ENCODE measurements around the gene COPE. TPM values are rescaled to one million over a fixed set of nuclear protein-coding genes. Genes with fewer than 3 reads are reported as not detected.
A peak's percentile ranks its signal among the peaks of the same experiment; 100 is the strongest.

The COPE gene
- total RNA-seq, 6 donors from 2014 or later, result 124 to 250 (median 191) TPM

DNA sequence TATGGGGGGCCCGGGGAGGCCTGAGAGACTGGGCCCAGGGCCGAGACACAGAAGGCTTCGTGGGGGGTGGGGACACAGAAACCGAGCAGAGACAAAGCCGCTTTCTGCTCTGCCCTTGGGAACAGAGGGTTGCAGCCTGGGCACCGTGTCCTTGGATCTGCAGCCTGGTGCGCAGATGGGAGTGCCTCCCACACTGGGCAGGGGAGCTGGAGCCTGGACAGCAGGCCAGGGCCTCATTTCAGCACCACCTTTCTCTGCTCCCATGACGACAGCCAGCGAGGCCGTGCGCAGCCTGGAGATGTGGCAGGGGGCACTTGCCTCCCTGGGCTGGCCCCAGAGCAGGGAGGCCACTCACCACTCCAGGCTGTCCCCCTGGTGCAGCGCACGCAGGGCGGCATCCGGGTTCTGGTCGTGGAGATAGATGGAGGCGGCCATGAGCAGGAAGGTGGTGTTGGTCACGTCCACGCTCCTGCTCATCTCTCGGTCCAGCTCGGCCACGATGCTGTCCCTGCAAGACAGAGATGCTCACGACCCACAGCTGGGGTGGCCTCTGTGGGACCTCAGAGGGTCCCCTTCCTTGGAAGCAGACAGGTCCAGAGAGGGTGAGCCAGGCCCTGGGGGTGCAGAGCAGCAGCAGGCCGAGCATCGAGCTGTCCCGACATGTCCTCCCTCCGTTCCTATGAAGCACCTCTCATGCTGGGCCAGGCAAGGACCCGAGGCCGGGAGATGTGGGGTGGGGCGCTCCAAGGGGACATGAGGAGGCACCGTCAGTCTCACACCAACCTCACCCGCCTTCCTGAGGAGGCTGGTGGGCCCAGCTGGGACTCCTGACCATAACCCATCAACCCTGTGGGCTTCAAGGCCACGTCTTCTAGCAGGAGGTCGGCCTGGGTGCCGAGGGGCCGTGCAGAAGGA is 12.3 kb downstream of the COPE start:
- Histone ChIP-seq H3K9me3 (no peaks in the 10 kb centered on the region), H3K4me1 (no peaks in the 10 kb centered on the region), H3K36me3 (peaks cover 6 to 86% (median 69%) of the 10 kb centered on the region in 4 donors), H3K27me3 (no peaks in the 10 kb centered on the region), H3K27ac (no peak overlapping the region), H3K4me3 (no peak overlapping the region)
- ATAC-seq (ENCODE audit: low FRiP score in 2 of 2) (no peak), DNase-seq (peak in 1 of 2 donors; percentile 71)
- 94 to 95% methylated on average over 13 to 36 of the region's 36 CpGs for WGBS, 2 donors
- TF ChIP-seq, protein P1, sequence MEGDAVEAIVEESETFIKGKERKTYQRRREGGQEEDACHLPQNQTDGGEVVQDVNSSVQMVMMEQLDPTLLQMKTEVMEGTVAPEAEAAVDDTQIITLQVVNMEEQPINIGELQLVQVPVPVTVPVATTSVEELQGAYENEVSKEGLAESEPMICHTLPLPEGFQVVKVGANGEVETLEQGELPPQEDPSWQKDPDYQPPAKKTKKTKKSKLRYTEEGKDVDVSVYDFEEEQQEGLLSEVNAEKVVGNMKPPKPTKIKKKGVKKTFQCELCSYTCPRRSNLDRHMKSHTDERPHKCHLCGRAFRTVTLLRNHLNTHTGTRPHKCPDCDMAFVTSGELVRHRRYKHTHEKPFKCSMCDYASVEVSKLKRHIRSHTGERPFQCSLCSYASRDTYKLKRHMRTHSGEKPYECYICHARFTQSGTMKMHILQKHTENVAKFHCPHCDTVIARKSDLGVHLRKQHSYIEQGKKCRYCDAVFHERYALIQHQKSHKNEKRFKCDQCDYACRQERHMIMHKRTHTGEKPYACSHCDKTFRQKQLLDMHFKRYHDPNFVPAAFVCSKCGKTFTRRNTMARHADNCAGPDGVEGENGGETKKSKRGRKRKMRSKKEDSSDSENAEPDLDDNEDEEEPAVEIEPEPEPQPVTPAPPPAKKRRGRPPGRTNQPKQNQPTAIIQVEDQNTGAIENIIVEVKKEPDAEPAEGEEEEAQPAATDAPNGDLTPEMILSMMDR (IDR thresholded peaks at IDR 0.05), result no peak
- no peak for TF ChIP-seq POLR2AphosphoS5 (IDR thresholded peaks at IDR 0.05)
- TF ChIP-seq EP300 (IDR thresholded peaks at IDR 0.05), result no peak

DNA sequence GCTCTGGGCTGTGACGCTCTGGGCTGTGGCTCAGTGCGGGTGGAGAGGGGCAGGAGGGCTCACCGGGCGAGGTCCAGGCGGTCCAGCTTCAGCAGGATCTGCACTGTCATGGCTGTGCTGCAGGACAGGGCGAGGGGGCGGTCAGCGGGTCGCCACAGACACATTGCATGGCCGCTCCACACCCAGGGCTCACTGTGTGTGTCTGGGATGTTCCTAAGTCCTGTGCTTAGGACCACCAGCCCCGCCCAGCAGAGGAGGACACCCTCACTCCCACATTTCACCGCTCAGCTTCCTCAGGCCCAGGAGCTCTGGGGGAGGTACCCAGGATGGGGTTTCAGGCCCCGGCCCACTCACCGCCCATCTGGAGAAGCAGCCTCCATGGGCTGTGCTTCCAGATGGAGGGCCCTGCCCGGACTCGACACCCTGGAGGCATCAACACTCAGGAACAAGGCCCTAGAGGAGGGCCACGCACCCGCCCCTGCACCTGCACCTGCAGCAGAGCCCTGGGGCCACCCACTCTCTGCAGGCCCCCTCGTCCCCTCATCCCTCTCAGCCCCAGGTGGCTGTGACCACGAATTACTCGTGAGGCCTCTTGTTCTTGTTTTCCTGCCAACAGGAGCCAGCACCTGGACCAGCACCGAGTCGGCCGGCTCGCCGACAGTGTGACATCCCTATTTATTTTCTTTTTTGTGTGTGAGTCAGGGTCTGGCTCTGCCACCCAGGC is 13.5 kb downstream of the COPE start:
- DNase-seq (peak in 1 of 2 donors; percentile 68), ATAC-seq (ENCODE audit: low FRiP score in 2 of 2) (no peak)
- TF ChIP-seq, protein P1 (IDR thresholded peaks at IDR 0.05), result no peak
- no peak for TF ChIP-seq EP300 (IDR thresholded peaks at IDR 0.05)
- no peak for TF ChIP-seq POLR2AphosphoS5 (IDR thresholded peaks at IDR 0.05)
- TF ChIP-seq POLR2A (IDR thresholded peaks at IDR 0.05), result no peak
- Histone ChIP-seq H3K27ac (no peak overlapping the region), H3K9me3 (no peaks in the 10 kb centered on the region), H3K4me1 (no peaks in the 10 kb centered on the region), H3K4me3 (no peak overlapping the region), H3K27me3 (no peaks in the 10 kb centered on the region), H3K36me3 (peaks cover 6 to 88% (median 74%) of the 10 kb centered on the region in 4 donors)
- WGBS, 2 donors, result 93% methylated on average over 16 to 25 of the region's 26 CpGs

DNA sequence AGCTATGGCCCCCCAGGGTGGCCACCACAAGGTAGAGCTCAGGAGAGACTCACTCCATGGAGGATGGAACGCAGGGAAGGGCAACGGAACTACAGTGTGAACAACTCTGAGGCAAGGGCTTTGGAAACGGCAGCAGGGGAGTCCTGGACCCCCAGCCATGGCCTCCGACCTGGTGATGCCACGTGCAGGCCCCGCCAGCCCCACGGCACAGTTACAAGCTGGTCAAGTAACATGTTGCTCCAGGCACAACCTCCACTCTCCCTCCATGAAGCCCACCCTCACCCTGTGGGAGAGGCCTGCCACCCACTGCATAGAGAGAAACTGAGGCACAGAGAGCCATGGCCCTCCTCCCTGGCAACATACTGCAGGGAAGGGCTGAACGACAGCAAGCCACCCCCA is 14.1 kb downstream of the COPE start:
- no peaks in the 10 kb centered on the region for H3K27me3 ChIP-seq
- no peak overlapping the region for H3K4me3 ChIP-seq
- ATAC-seq (ENCODE audit: low FRiP score in 2 of 2), result no peak
- H3K36me3 ChIP-seq, result peaks cover 6 to 88% (median 74%) of the 10 kb centered on the region in 4 donors
- no peaks in the 10 kb centered on the region for H3K4me1 ChIP-seq
- peak in 1 of 2 donors; percentile 46 for DNase-seq
- H3K27ac ChIP-seq, result no peak overlapping the region
- TF ChIP-seq EP300 (IDR thresholded peaks at IDR 0.05) (no peak), POLR2AphosphoS5 (IDR thresholded peaks at IDR 0.05) (no peak), POLR2A (IDR thresholded peaks at IDR 0.05) (no peak)
- TF ChIP-seq, protein P1 (IDR thresholded peaks at IDR 0.05), result no peak
- 88 to 97% methylated on average over 5 to 8 of the region's 8 CpGs for WGBS, 2 donors
- no peaks in the 10 kb centered on the region for H3K9me3 ChIP-seq

DNA sequence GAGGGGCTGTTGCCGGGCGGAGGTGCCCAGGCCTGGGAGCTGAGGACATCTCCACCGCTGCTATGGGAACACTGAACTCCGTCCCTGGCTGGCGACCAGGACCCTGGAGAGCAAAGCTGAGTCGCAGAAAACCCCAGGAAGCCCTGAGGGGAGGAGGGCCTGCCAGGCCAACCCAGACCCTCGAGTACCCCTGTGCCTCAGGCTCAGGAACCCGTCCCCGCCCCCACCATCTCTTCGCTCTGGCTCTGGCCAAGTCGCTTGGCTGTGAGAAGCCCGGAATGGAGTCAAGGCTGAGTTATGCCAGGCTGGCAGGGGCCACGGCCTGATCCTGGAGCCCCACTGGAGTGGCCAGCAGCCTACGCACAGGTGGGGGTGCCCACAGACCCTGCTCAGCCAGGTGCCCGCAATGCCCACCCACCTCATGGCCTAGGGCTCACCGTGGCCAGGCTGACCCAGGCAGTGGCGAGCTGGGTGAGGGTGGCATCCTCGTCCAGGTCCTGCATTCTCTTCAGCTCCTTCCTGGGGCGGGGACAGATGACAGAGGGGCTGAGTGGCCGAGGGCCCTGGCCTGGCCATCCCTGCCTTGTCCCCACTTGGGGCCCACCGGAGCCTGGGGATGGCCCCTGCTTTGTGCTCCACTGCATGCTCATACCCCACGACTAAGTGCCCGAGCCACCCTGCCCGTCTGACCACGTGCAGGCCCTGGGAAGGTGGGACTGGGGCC is 14.7 kb downstream of the COPE start:
- no peak for TF ChIP-seq POLR2AphosphoS5 (IDR thresholded peaks at IDR 0.05)
- no peak for TF ChIP-seq POLR2A (IDR thresholded peaks at IDR 0.05)
- TF ChIP-seq, protein P1 (IDR thresholded peaks at IDR 0.05), result no peak
- TF ChIP-seq EP300 (IDR thresholded peaks at IDR 0.05), result no peak
- DNase-seq, result peak in 1 of 2 donors; percentile 54
- H3K9me3 ChIP-seq, result no peaks in the 10 kb centered on the region
- no peak overlapping the region for H3K4me3 ChIP-seq
- H3K27ac ChIP-seq, result no peak overlapping the region
- H3K36me3 ChIP-seq, result peaks cover 6 to 88% (median 78%) of the 10 kb centered on the region in 4 donors
- no peaks in the 10 kb centered on the region for H3K4me1 ChIP-seq
- WGBS, 2 donors, result 89 to 91% methylated on average over 5 to 21 of the region's 25 CpGs
- ATAC-seq (ENCODE audit: low FRiP score in 2 of 2), result no peak
- no peaks in the 10 kb centered on the region for H3K27me3 ChIP-seq
